HG02678 (cell line): ENCODE results near the gene C6orf89.

ENCODE experiments used
- ATAC-seq: cut with Tn5 transposase; IDR thresholded peaks from one replicate; pipeline ENCODE4 v1.9.1; 2021; ENCODE audit warnings: mild to moderate bottlenecking, moderate library complexity; ENCODE audit not compliant: unreplicated experiment

Gene C6orf89

GRCh38 chr6:36885461-36886401, at the start of gene C6orf89:
C6orf89 (plus strand) TSS chr6:36885952; CDS start chr6:36899445, 13,493 bp downstream.
- peak; percentile 99 for ATAC-seq

- no peak for ATAC-seq
Observed at GRCh38 chr6:36836111-36837021, 49.4 kb upstream of the C6orf89 start.

GRCh38 chr6:36837022-36837339, 48.8 kb upstream of the C6orf89 start:
- no peak for ATAC-seq

- no peak for ATAC-seq
Observed at GRCh38 chr6:36837686-36838085, 48.1 kb upstream of the C6orf89 start.

GRCh38 chr6:36838896-36839748, 46.6 kb upstream of the C6orf89 start, which contains the start of gene CPNE5:
CPNE5 (minus strand) TSS chr6:36839444; CDS start chr6:36839377, 67 bp downstream.
- no peak for ATAC-seq

GRCh38 chr6:36839749-36840431, 45.9 kb upstream of the C6orf89 start:
- ATAC-seq, result no peak

GRCh38 chr6:36840432-36841403, 45.0 kb upstream of the C6orf89 start:
- no peak for ATAC-seq

- ATAC-seq, result no peak
Observed at GRCh38 chr6:36841756-36842155, 44.0 kb upstream of the C6orf89 start.

GRCh38 chr6:36843170-36843569, 42.6 kb upstream of the C6orf89 start:
- ATAC-seq, result no peak

- no peak for ATAC-seq
Observed at GRCh38 chr6:36844232-36845170, 41.3 kb upstream of the C6orf89 start.

GRCh38 chr6:36845233-36845632, 40.5 kb upstream of the C6orf89 start:
- ATAC-seq, result no peak

- ATAC-seq, result no peak
Observed at GRCh38 chr6:36847152-36847551, 38.6 kb upstream of the C6orf89 start.

- no peak for ATAC-seq
Observed at GRCh38 chr6:36847991-36848390, 37.8 kb upstream of the C6orf89 start.

- ATAC-seq, result no peak
Observed at GRCh38 chr6:36848658-36849441, 36.9 kb upstream of the C6orf89 start.

GRCh38 chr6:36850021-36850420, 35.7 kb upstream of the C6orf89 start:
- ATAC-seq, result no peak

- no peak for ATAC-seq
Observed at GRCh38 chr6:36851149-36851614, 34.6 kb upstream of the C6orf89 start.

GRCh38 chr6:36851626-36852025, 34.1 kb upstream of the C6orf89 start:
- no peak for ATAC-seq
